Left kidney (tissue), 2 donors: ENCODE results near the gene C2orf69. TPM values are rescaled to one million over a fixed set of nuclear protein-coding genes. Genes with fewer than 3 reads are reported as not detected.

Experiments used
- DNase-seq: peaks from one replicate; pipeline ENCODE4 v3.0.0-alpha.2; 2013
- polyA plus RNA-seq: library from polyadenylated mRNA; unstranded; fragments of 120-200 nt; gene quantifications from one replicate; pipeline ENCODE4 v1.2.1, GENCODE V29; 2013; ENCODE audit not compliant: insufficient read length

Gene C2orf69
- polyA plus RNA-seq, 1 donor = 14.7 TPM

GRCh38 chr2:199966405-199966804 lies 55.3 kb downstream of the C2orf69 start:
- no peak for DNase-seq

DNA sequence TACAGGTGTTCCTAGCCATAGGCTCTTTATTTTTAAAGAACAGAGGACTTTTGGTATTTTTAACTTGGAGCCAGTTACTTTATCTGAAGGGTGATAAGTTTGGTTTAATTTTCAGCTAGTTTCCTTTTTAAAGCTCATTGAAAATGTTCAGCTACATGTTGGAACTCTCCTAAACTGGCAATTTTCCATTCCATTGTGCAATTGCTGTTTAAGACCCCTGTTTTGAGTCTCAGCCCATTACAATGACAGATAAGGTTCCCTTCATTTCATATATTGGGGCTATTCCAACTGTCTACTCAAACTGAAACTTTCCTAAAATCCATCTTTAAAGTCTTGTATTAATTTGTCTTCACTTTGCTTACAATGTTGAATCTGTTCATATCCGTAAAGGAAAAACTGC lies 55.9 kb downstream of the C2orf69 start:
- DNase-seq = no peak

DNA sequence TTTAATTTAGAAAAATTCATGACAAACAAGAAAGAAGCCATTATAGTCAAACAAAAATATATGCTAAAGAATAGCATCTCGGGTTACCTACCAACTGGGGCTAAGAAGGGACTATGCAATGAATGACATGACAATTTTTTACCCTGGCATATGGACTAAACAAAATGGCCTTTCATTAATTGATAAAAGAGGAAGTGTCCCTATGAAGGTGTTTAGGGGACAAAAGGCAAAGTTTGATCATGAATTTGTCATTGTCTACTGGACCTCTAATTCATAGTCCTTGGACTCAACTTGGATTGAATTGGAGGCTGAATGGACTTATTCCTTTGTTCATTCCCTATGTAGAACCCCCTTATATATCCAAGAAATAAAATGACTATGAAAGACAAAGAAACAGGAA lies 57.0 kb downstream of the C2orf69 start:
- DNase-seq = no peak

DNA sequence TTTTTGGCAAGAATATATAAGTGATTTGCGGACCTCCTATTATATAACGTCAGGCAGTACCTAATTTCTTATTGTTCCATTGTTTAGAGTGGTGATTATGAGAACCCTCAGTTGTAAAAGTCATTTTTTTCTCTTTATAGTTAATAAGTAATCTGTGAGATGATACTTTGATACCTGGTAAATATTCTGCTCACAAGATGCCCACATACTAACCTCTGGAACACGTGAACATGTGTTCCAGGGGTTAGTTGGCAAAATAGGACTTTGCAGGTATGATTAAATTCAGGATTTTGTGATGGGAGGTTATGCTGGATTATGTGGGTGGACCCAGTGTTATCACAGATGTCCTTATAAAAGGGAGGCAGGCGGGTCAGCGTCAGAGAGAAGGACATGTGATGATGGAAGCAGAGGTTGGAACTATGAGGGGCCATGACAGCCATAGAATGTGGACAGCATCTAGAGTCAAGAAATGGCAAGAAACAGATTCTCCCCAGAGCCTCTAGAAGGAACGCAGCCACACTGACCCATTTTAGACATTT lies 61.1 kb downstream of the C2orf69 start:
- DNase-seq = no peak

- no peak for DNase-seq
These were observed 62.6 kb downstream of the C2orf69 start for GRCh38 chr2:199973703-199974102.

GRCh38 chr2:199975273-199975895 lies 64.3 kb downstream of the C2orf69 start:
- no peak for DNase-seq

Other genes with a start within 250 kb of the C2orf69 start
- gene FTCDNL1, start 60.1 kb upstream of the C2orf69 start, polyA plus RNA-seq = 1.2 TPM
- gene TYW5, start 44.2 kb downstream of the C2orf69 start, polyA plus RNA-seq = 20.4 TPM
- 33.5 TPM for gene MAIP1, start 44.3 kb downstream of the C2orf69 start, polyA plus RNA-seq